BE2C (cell line): Measurements from ENCODE around the gene C1QTNF6.

Source experiments
- DNase-seq: peaks from one replicate; pipeline ENCODE4 v3.0.0-alpha.2; 2020
- H3K27me3 ChIP-seq: fragments of 250-450 bp; sonication (Bioruptor Pico); 2 replicates; pipeline ENCODE4 v1.5.1; 2020; ENCODE audit warnings: mild to moderate bottlenecking
- H3K36me3 ChIP-seq: fragments of 250-450 bp; sonication (Bioruptor Pico); 2 replicates; pipeline ENCODE4 v1.5.1; 2020; ENCODE audit warnings: mild to moderate bottlenecking
- H3K4me1 ChIP-seq: fragments of 250-450 bp; sonication (Bioruptor Pico); 2 replicates; pipeline ENCODE4 v1.5.1; 2020
- H3K4me3 ChIP-seq: 2 replicates; pipeline ENCODE4 v1.5.1; 2011; ENCODE audit warnings: low read depth, low read length
- H3K9me3 ChIP-seq: fragments of 250-450 bp; sonication (Bioruptor Pico); 2 replicates; pipeline ENCODE4 v1.5.1; 2020
- TF ChIP-seq, protein P1 (sequence below): IDR thresholded peaks from 2 replicates; pipeline ENCODE4 v1.5.1; 2012; ENCODE audit warnings: mild to moderate bottlenecking, low read depth, low read length

Gene C1QTNF6

GRCh38 chr22:37137131-37137530, 50.9 kb downstream of the C1QTNF6 start:
- no peaks in the 10 kb centered on the region for H3K36me3 ChIP-seq
- H3K4me1 ChIP-seq = no peaks in the 10 kb centered on the region
- no peaks in the 10 kb centered on the region for H3K9me3 ChIP-seq
- TF ChIP-seq, protein P1, sequence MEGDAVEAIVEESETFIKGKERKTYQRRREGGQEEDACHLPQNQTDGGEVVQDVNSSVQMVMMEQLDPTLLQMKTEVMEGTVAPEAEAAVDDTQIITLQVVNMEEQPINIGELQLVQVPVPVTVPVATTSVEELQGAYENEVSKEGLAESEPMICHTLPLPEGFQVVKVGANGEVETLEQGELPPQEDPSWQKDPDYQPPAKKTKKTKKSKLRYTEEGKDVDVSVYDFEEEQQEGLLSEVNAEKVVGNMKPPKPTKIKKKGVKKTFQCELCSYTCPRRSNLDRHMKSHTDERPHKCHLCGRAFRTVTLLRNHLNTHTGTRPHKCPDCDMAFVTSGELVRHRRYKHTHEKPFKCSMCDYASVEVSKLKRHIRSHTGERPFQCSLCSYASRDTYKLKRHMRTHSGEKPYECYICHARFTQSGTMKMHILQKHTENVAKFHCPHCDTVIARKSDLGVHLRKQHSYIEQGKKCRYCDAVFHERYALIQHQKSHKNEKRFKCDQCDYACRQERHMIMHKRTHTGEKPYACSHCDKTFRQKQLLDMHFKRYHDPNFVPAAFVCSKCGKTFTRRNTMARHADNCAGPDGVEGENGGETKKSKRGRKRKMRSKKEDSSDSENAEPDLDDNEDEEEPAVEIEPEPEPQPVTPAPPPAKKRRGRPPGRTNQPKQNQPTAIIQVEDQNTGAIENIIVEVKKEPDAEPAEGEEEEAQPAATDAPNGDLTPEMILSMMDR = no peak
- no peak overlapping the region for H3K4me3 ChIP-seq
- DNase-seq = no peak
- no peaks in the 10 kb centered on the region for H3K27me3 ChIP-seq

DNA sequence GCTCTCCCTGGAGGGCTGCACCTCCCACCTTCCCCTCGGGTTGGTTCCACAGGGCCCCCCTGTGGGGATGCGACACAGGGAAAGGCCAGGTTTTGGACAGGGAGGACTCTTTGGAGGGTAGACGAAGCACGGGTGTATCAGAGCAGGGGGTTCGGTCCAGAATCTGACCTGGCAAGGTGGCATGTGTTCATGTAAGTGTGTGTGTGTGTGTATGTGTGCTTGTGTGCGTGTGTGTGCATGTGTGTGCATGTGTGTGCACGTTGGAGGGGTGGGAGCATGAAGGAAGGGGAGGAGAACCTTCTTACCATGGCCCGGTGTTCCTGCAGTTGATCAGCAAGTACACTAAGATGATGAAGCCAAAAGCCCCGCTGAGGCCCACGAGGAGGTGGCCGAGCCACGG, 53.0 kb downstream of the C1QTNF6 start:
- Histone ChIP-seq H3K4me3 (no peak overlapping the region), H3K36me3 (no peaks in the 10 kb centered on the region), H3K27me3 (no peaks in the 10 kb centered on the region), H3K9me3 (no peaks in the 10 kb centered on the region), H3K4me1 (no peaks in the 10 kb centered on the region)
- TF ChIP-seq, protein P1 = no peak
- no peak for DNase-seq

- TF ChIP-seq, protein P1 = no peak
- no peaks in the 10 kb centered on the region for H3K9me3 ChIP-seq
- H3K36me3 ChIP-seq = no peaks in the 10 kb centered on the region
- DNase-seq = no peak
- no peak overlapping the region for H3K4me3 ChIP-seq
- H3K4me1 ChIP-seq = no peaks in the 10 kb centered on the region
- no peaks in the 10 kb centered on the region for H3K27me3 ChIP-seq
These were observed 54.6 kb downstream of the C1QTNF6 start for GRCh38 chr22:37133304-37134018.

DNA sequence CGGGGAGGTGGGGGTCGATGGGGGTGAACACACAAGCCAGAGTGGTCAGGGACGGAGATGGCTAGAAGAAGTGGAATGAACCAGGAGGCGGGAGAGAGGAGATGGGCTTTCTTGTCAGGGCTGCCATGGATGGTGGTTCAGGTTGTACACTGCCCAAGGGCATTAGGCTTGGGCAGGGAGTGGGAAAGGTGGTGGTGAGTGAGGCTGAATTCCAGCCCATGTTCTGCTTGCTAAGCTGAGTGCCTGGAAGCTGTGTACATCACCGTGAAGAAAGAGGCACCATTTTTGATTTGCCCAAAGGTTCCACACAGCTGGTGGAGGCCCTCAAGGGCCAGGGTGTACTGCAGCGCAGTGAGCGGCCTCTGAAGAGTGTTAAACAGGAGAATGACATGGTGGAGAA, 55.3 kb downstream of the C1QTNF6 start:
- no peak overlapping the region for H3K4me3 ChIP-seq
- no peaks in the 10 kb centered on the region for H3K9me3 ChIP-seq
- no peaks in the 10 kb centered on the region for H3K36me3 ChIP-seq
- H3K27me3 ChIP-seq = no peaks in the 10 kb centered on the region
- no peak for DNase-seq
- TF ChIP-seq, protein P1 = no peak
- no peaks in the 10 kb centered on the region for H3K4me1 ChIP-seq
